T-helper 2 cell treated with Interferon-gamma antibody and Interleukin-4, amounts not matched to agents 100 ng/mL and 5 ng/mL, for 36 hours (primary cell): Measurements from ENCODE around the gene RALBP1. TPM values are rescaled to one million over a fixed set of nuclear protein-coding genes. Genes with fewer than 3 reads are reported as not detected.
"Not testable (repeated sequence)": the region's sequence is repeated elsewhere in the genome, so short reads cannot be mapped to it uniquely, and the experiment has no call there.

Experiments used
- intact Hi-C: fragments of 100-400 bp; cut with micrococcal nuclease; formaldehyde crosslinking; loops from one replicate; pipeline ENCODE4 v1.15.1; 2023
- total RNA-seq: library from RNA; stranded (reverse); gene quantifications from 2 replicates; pipeline ENCODE4 v1.2.3, GENCODE V29; 2022

The RALBP1 gene
- total RNA-seq, 1 donor from 2014 or later: 45.0 TPM

DNA sequence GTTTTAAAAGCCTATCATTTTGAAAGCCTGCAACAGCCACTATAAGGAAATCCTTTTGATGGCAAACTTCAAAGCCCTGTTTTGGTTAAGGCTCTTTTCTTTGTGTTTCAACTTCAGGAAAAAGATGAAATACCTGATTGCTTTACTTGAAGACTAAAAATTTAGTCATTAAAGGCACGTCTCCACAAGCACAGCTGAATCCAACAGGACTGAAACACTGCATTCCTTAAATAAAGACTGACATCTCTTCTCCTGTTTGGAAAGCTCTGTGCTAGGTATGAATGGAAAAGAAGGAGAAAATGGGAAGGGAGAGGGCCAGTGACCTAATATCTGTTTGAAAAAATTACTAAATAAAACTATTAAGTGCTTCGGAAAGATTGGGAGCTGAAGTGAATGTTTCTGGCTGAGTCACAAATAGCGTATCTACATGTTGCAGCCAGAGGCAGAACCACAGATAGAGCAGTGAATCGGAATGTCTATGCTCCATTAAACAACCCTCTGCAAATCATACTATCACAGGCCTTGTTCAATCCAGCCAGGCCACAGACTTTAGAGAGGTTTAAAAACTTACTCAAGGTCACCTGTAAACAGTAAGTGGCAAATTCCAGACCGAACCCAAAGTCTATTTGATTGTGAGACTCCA lies 21.1 kb upstream of the RALBP1 start:
- intact Hi-C loops: no loop called here

GRCh38 chr18:9455718-9456511 lies 19.4 kb upstream of the RALBP1 start:
- intact Hi-C loops: no loop called here

GRCh38 chr18:9466127-9466526 lies 9.2 kb upstream of the RALBP1 start:
- intact Hi-C loops: no loop called here

DNA sequence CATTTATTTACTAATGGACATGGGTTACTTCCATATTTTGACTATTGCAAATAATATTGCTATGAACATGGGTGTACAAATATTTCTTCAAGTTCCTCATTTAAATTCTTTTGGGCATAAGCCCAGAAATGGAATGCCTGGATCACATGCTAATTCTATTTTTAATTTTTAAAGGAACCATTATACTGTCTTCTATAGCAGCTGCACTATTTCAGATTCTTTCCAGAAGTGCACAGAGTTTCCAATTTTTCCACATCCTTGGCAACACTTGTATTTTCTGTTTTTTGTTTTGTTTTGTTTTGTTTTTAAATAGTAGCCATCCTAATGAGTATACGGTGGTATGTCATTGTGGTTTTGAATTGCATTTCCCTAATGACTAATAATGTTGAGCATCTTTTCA lies 8.5 kb upstream of the RALBP1 start:
- intact Hi-C loops: no loop called here

- intact Hi-C loops: no loop called here
Measured at GRCh38 chr18:9468998-9469397, 6.3 kb upstream of the RALBP1 start.

- intact Hi-C loops: loop anchor here (10.0 kb wide), 3 partner anchors 395 to 1055 kb away; partner anchors contain the start of genes MTCL1 and NAPG
Measured at GRCh38 chr18:9469685-9470084, 5.6 kb upstream of the RALBP1 start.

- intact Hi-C loops: loop anchor here (10.0 kb wide), 3 partner anchors 400 to 1050 kb away; partner anchors contain the start of genes MTCL1 and NAPG
Measured at GRCh38 chr18:9474108-9474982, 968 bp upstream of the RALBP1 start.

GRCh38 chr18:9475643-9476591 lies 604 bp downstream of the RALBP1 start:
- intact Hi-C loops: loop anchor here (1.0 to 10.0 kb wide), 11 partner anchors 40 to 1049 kb away; partner anchors contain the start of genes ANKRD12, MTCL1, NAPG and NDUFV2

DNA sequence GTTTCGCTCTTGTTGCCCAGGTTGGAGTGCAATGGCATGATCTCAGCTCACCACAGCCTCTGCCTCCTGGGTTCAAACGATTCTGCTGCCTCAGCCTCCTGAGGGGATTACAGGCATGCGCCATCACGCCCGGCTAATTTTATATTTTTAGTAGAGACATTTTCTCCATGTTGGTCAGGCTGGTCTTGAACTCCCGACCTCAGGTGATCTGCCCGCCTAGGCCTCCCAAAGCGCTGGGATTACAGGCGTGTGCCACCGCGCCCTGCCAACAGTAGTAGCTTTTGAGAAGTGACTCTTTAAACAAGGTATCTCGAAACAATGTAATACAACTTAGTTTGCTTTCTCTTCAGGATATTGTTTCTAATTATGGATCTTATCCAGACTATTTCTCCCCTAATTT lies 1.6 kb downstream of the RALBP1 start:
- intact Hi-C loops: loop anchor here (1.0 to 10.0 kb wide), 7 partner anchors 138 to 1048 kb away; partner anchors contain the start of genes ANKRD12, MTCL1, NAPG and RAB12

DNA sequence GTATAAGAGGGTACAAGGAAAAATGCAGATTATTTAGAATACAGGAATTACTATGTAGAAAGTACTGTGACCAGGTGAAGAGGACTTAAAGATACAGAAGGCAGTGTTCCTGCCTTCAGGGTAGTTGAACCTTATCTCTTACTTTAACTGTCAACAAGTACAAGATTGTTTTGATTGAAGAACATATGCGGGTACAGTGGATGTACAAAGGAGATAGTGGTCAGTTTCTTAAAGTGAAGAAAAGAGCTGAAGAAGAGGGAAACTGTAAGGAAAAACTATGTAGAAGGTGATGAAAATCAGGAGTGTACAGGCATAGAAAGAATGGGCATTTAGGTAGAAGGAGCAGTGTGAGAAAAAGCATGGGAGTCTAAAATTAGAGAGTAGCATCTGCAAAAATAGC lies 2.2 kb downstream of the RALBP1 start:
- intact Hi-C loops: loop anchor here (5.0 to 10.0 kb wide), 6 partner anchors 340 to 1047 kb away; partner anchors contain the start of genes ANKRD12, MTCL1, NAPG and RAB12

DNA sequence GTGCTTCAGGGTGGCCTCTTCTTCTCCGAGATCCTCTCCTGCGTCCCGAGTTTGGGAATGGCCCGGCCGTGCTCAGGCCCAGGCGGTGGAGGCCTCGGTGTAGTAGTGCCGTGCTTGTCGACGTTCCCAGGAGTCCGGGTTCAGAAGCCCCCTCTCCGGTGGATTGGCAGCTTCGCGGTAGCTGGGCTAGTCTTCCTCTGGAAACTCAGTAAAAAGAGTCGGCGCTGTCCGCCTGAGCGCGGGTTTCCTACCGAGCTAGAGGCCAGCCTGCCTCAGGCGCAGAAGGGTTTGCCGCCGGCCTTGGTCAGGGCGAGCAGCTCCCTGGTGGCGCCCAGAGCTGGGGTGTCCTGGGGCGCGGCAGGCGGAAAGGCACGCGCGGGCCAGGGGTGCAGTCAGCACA lies 3.2 kb downstream of the RALBP1 start:
- intact Hi-C loops: loop anchor here (5.0 to 10.0 kb wide), 6 partner anchors 341 to 1046 kb away; partner anchors contain the start of genes ANKRD12, MTCL1, NAPG and RAB12

DNA sequence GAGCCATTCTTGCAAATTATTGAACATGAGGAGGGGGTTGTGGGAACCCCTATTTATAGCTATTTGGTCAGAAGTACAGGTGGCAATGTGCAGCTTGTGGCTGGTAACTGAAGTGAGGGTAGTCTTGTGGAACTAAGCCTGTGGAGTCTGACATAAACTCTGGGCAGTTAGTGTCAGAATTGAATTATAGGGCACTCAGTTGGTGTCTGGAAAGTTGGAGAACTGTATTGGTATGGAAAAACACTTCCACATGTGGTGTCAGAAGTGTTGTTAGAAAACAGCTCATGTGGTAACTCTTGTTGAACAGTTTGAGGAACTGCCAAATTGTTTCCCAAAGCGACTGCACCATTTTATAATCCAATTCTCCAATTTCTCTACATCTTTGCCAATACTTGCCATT lies 7.5 kb downstream of the RALBP1 start:
- intact Hi-C loops: no loop called here

GRCh38 chr18:9483526-9483925 lies 8.2 kb downstream of the RALBP1 start:
- intact Hi-C loops: no loop called here

- intact Hi-C loops: not testable (repeated sequence)
Measured at GRCh38 chr18:9484856-9485255, 9.5 kb downstream of the RALBP1 start.

- intact Hi-C loops: no loop called here
Measured at GRCh38 chr18:9488538-9488937, 13.2 kb downstream of the RALBP1 start.

DNA sequence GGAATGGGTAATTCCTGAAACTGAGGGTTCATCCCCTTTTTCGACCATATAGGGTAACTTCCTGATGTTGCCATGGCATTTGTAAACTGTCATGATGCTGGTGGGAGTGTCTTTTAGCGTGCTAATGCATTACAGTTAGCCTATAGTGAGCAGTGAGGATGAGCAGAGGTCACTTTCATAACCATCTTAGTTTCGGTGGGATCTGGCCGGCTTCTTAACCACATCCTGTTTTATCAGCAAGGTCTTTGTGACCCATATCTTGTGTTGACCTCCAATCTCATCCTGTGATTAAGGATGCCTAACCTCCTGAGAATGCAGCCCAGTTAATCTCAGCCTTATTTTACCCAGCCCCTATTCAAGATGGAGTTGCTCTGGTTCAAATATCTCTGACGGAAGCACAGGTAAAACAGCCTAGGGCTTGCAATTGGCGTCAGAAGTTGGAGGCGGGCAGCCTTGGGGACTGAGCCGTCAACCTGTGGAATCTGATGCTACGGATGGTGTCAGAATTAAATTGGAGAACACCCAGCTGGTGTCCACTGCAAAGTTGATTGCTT lies 19.5 kb downstream of the RALBP1 start:
- intact Hi-C loops: no loop called here

- intact Hi-C loops: no loop called here
Measured at GRCh38 chr18:9495465-9495864, 20.2 kb downstream of the RALBP1 start.

- intact Hi-C loops: no loop called here
Measured at GRCh38 chr18:9495916-9496705, 20.8 kb downstream of the RALBP1 start.
